ENCODE results near the gene WBP11.
"Not testable (repeated sequence)": the region's sequence is repeated elsewhere in the genome, so short reads cannot be mapped to it uniquely, and the experiment has no call there.

Gene WBP11

DNA sequence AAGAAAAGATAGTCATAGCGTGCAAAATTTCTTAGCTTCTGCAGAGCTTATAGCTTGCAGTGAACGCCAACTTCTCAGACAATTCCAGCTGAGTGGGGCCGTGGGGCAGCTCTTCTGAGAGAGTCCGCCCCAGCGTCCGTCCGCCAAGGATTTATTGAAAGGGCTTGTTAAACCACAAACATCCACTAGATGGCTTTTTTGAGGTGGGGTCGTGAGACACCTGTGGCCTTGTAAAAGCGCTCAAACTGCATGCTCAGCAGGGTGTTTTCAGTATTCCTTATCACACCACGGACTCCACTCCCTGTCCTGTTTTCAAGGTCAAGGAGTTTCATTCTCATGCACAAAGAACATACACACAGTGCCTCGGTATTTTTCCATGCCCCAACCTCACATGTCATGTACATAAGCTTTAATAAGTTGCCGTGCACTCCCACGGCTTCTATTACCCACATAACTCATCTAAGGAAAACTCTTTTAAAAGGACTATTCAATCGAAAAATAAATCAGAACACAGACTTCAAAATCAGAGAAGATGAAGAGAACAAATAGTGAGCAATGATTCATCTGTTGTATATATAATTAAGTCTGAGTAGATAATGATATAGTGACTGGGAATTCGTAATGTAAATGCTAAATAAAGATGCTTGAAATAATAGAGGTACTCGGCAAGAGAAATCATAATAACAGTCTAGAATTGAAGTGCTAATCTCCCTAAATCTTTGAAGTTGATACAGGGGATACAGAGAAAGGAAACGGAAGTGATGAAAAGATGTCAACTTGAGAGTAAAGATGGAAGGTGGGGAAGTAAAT lies 46.7 kb downstream of the WBP11 start:
- no peak overlapping the region for H3K4me3 ChIP-seq (ENCODE audit: low read depth, low read length)
- TF ChIP-seq, protein P1, sequence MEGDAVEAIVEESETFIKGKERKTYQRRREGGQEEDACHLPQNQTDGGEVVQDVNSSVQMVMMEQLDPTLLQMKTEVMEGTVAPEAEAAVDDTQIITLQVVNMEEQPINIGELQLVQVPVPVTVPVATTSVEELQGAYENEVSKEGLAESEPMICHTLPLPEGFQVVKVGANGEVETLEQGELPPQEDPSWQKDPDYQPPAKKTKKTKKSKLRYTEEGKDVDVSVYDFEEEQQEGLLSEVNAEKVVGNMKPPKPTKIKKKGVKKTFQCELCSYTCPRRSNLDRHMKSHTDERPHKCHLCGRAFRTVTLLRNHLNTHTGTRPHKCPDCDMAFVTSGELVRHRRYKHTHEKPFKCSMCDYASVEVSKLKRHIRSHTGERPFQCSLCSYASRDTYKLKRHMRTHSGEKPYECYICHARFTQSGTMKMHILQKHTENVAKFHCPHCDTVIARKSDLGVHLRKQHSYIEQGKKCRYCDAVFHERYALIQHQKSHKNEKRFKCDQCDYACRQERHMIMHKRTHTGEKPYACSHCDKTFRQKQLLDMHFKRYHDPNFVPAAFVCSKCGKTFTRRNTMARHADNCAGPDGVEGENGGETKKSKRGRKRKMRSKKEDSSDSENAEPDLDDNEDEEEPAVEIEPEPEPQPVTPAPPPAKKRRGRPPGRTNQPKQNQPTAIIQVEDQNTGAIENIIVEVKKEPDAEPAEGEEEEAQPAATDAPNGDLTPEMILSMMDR (IDR thresholded peaks at IDR 0.05; ENCODE audit: low read depth, low read length, missing control alignments), result peak; percentile 5
- no peak for DNase-seq (ENCODE audit: low read depth)

DNA sequence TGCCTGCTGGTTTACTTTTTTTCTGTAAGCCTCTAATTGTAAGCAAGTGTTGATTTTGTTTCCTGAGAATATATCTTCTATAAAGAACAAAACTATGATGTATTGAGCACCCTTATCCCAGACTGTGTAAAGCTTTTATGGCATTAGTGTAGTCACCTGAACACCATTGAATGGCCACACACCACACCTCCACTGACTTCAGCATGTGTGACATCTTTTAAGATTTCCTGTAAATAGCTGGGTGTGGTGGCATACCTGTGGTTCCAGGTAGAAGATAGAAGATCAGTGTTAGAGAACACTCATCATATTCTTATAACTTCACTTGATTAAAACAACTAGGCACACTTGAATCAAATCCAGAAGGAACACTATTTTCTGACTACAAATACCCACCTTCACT lies 51.3 kb downstream of the WBP11 start:
- DNase-seq (ENCODE audit: low read depth), result no peak

DNA sequence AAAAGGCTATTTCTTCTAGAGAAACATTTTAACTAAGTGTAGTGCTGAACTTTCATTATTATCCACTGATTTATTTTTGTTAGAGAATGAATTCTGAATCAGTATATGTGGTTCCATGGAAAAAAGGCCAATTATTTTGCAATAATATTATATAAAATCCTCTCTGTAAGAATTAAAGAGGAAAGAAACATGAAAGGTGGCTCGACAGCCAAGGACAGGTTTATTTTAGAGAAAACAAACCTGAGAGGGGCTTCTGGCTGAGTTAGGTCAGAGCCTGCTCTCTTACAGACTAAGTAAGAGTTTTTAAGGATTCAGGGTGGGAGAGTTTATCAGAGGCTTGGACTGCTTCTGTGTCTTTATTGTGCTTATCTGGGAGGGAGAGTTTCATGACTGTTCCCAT lies 60.2 kb downstream of the WBP11 start:
- TF ChIP-seq, protein P1 (IDR thresholded peaks at IDR 0.05; ENCODE audit: low read depth, low read length, missing control alignments), result no peak
- no peak overlapping the region for H3K4me3 ChIP-seq (ENCODE audit: low read depth, low read length)
- DNase-seq (ENCODE audit: low read depth), result no peak

More for the DNA sequence above, 51.3 kb downstream of the WBP11 start:
- H3K4me3 ChIP-seq (ENCODE audit: low read depth, low read length), result no peak overlapping the region
- TF ChIP-seq, protein P1 (IDR thresholded peaks at IDR 0.05; ENCODE audit: low read depth, low read length, missing control alignments), result no peak

DNA sequence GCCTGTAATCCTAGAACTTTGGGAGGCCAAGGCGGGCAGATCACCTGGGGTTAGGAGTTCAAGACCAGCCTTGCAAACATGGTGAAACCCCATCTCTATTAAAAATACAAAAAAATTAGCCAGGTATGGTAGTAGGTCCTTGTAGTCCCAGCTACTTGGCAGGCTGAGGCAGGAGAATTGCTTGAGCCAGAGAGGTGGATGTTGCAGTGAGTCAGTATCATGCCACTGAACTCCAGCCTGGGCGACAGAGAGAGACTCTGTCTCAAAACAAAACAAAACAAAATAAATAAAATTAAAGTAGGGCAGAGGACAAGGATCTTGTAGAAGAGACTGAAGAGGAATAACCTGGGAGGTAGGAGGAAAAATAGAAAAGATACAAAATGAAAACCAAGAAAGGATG lies 61.3 kb downstream of the WBP11 start:
- no peak overlapping the region for H3K4me3 ChIP-seq (ENCODE audit: low read depth, low read length)
- TF ChIP-seq, protein P1 (IDR thresholded peaks at IDR 0.05; ENCODE audit: low read depth, low read length, missing control alignments), result no peak
- DNase-seq (ENCODE audit: low read depth), result no peak

DNA sequence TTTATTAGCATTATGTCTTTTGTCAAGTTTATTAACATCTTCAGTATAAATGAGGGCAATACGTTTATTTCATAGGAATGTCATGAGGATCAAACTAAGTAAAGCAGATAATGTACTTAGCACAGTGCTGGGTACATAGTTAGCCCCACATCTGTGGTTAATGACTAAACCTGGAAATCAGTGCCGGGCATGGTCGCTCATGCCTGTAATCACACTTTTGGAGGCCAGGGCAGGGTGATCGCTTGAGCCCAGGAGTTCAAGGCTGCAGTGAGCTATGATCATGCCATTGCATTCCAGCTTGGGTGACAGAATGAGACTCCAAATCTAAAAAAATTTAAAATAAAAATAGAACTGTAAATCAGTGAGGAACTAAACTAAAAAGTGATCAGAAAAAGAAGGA lies 62.1 kb downstream of the WBP11 start:
- H3K4me3 ChIP-seq (ENCODE audit: low read depth, low read length), result no peak overlapping the region
- TF ChIP-seq, protein P1 (IDR thresholded peaks at IDR 0.05; ENCODE audit: low read depth, low read length, missing control alignments), result no peak
- DNase-seq (ENCODE audit: low read depth), result no peak

DNA sequence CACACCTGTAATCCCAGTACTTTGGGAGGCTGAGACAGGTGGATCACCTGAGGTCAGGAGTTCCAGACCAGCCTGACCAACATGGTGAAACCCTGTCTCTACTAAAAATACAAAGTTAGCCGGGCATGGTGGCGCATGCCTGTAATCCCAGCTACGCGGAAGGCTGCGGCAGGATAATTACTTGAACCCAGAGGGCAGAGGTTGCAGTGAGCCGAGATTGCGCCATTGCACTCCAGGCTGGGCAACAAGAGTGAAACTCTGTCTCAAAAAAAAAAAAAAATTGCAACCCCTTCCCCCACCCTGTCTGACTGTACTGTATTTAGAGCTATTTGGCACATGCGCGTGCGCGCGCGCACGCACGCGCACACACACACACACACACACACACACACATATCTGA lies 66.8 kb downstream of the WBP11 start:
- not testable (repeated sequence) for H3K4me3 ChIP-seq (ENCODE audit: low read depth, low read length); DNase-seq (ENCODE audit: low read depth)
